ENCODE results near the gene RFX4.

Gene RFX4

GRCh38 chr12:106645465-106646330 lies 62.9 kb downstream of the RFX4 start:
- no peak overlapping the region for H3K4me3 ChIP-seq (replicated peaks; ENCODE audit: low read depth, low read length)
- TF ChIP-seq CTCF (IDR thresholded peaks at IDR 0.05; ENCODE audit: low read length, missing control alignments), result no peak
- DNase-seq (ENCODE audit: low read depth), result no peak

- DNase-seq (ENCODE audit: low read depth), result no peak
- H3K4me3 ChIP-seq (replicated peaks; ENCODE audit: low read depth, low read length), result no peak overlapping the region
- TF ChIP-seq CTCF (IDR thresholded peaks at IDR 0.05; ENCODE audit: low read length, missing control alignments), result no peak
Observed at GRCh38 chr12:106646472-106646871, 63.7 kb downstream of the RFX4 start.

- DNase-seq (ENCODE audit: low read depth), result no peak
- no peak for TF ChIP-seq CTCF (IDR thresholded peaks at IDR 0.05; ENCODE audit: low read length, missing control alignments)
- no peak overlapping the region for H3K4me3 ChIP-seq (replicated peaks; ENCODE audit: low read depth, low read length)
Observed at GRCh38 chr12:106647793-106648514, 65.2 kb downstream of the RFX4 start.

GRCh38 chr12:106648736-106649135 lies 65.9 kb downstream of the RFX4 start:
- H3K4me3 ChIP-seq (replicated peaks; ENCODE audit: low read depth, low read length), result no peak overlapping the region
- no peak for DNase-seq (ENCODE audit: low read depth)
- TF ChIP-seq CTCF (IDR thresholded peaks at IDR 0.05; ENCODE audit: low read length, missing control alignments), result no peak

- no peak for DNase-seq (ENCODE audit: low read depth)
- TF ChIP-seq CTCF (IDR thresholded peaks at IDR 0.05; ENCODE audit: low read length, missing control alignments), result no peak
- no peak overlapping the region for H3K4me3 ChIP-seq (replicated peaks; ENCODE audit: low read depth, low read length)
Observed at GRCh38 chr12:106651552-106651951, 68.7 kb downstream of the RFX4 start.

GRCh38 chr12:106652510-106653015 lies 69.8 kb downstream of the RFX4 start:
- no peak overlapping the region for H3K4me3 ChIP-seq (replicated peaks; ENCODE audit: low read depth, low read length)
- no peak for DNase-seq (ENCODE audit: low read depth)
- TF ChIP-seq CTCF (IDR thresholded peaks at IDR 0.05; ENCODE audit: low read length, missing control alignments), result no peak
